ENCODE data around the gene AKAP6. TPM values are rescaled to one million over a fixed set of nuclear protein-coding genes. Genes with fewer than 3 reads are reported as not detected.

Gene AKAP6
- total and polyA plus RNA-seq, 2 of the 8 experiments (the other 6 are each of a cell fraction or from before 2014, with no cell fraction given): 0.09 to 0.89 TPM

DNA sequence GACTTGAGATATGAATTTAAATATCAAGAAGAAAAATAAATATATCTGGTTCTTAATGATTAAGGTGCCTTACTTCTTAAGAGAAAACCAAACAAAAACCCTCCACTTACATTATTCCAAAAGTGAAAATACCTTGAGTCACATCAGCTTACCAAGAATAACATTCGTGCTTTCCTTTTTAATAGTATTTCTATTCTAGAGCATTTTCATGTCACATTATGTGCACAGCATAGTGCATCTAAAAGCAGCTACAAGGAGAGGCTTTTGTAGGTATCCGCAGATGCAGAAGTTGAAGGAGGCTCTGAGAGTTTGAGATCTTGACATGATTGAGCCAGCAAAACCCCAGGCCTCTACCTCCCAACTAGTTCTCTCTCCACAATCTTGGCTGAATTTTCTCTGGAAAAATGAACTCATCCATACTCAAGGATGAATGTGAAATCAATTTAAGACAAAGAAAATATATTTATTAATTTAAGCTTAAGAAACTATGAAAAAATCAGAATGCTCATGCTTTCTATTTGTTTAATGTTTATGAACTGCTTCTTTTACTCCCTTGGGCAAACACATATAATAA lies 275.0 kb downstream of the AKAP6 start:
- Histone ChIP-seq H3K56ac (replicated peaks; ENCODE audit: insufficient read length, low read depth, low read length) (no peak overlapping the region), H4K8ac (ENCODE audit: extremely low read depth, insufficient read depth, low read length) (no peak overlapping the region), H2BK15ac (ENCODE audit: low read length) (no peak overlapping the region), H3K79me2 (ENCODE audit: control insufficient read depth in 1 of 2, insufficient read depth in 2 of 2, low read length in 2 of 2) (no peaks in the 10 kb centered on the region), H3K9me3 (ENCODE audit: insufficient read depth in 2 of 2, low read depth in 1 of 2, low read length in 1 of 2) (no peaks in the 10 kb centered on the region), H3K4me2 (ENCODE audit: insufficient read depth in 1 of 2, low read depth in 2 of 2, low read length in 2 of 2) (no peak overlapping the region), H4K5ac (ENCODE audit: insufficient read length, low read depth, low read length) (no peak overlapping the region), H3K79me1 (ENCODE audit: low read depth, low read length) (no peaks in the 10 kb centered on the region), H2BK12ac (ENCODE audit: low read depth, low read length) (no peak overlapping the region), H3K36me3 (ENCODE audit: control insufficient read depth in 2 of 4, insufficient read depth in 4 of 4, low read length in 3 of 4) (no peaks in the 10 kb centered on the region), H2AFZ (ENCODE audit: low read length) (no peak overlapping the region), H2BK5ac (ENCODE audit: low read depth, low read length) (no peak overlapping the region), H3K4me1 (replicated peaks in 1 of 4; ENCODE audit: control insufficient read depth in 3 of 4, insufficient read depth in 4 of 4, low read length in 3 of 4) (no peaks in the 10 kb centered on the region), H3K23ac (ENCODE audit: insufficient read length) (no peak overlapping the region), H4K20me1 (replicated peaks in 1 of 2; ENCODE audit: control insufficient read depth in 1 of 2, insufficient read depth in 2 of 2, low read length in 2 of 2) (no peaks in the 10 kb centered on the region), H3K9ac (replicated peaks in 1 of 4; ENCODE audit: extremely low read depth in 1 of 4, low read depth in 3 of 4, low read length in 3 of 4) (no peak overlapping the region), H3K18ac (ENCODE audit: extremely low read depth, low read length) (no peak overlapping the region), H2BK20ac (ENCODE audit: low read length) (no peak overlapping the region), H2AK5ac (ENCODE audit: low read depth, low read length) (no peak overlapping the region), H3K14ac (ENCODE audit: insufficient read length) (no peak overlapping the region), H3K4me3 (ENCODE audit: extremely low read depth in 1 of 4, insufficient read depth in 2 of 4, low read depth in 3 of 4, low read length in 4 of 4) (no peak overlapping the region), H3K27ac (ENCODE audit: low read depth, low read length) (no peak overlapping the region), H2BK120ac (replicated peaks; ENCODE audit: low read depth, low read length) (no peak overlapping the region), H3K4ac (replicated peaks; ENCODE audit: insufficient read length, low read depth, low read length) (no peak overlapping the region), H4K91ac (replicated peaks; ENCODE audit: insufficient read length, low read length) (no peak overlapping the region), H3K23me2 (ENCODE audit: low read depth, low read length) (no peaks in the 10 kb centered on the region; the same call in 1 of the 2 replicates), H3K27me3 (replicated peaks in 1 of 4; ENCODE audit: control insufficient read depth in 3 of 4, extremely low read depth in 1 of 4, insufficient read depth in 3 of 4, low read length in 3 of 4) (no peaks in the 10 kb centered on the region)
- no peak for DNase-seq (ENCODE audit: low read depth in 1 of 2, low spot score in 2 of 2)
- CTCF ChIA-PET (ENCODE audit: partially characterized antibody): interaction anchor here (1.0 to 1.4 kb wide), 2 partner anchors 15 to 16 kb away, joined by 3 read pairs; no protein-coding TSS in a partner anchor
- FAIRE-seq: no peak
- POLR2A ChIA-PET (ENCODE audit: partially characterized antibody): no interaction called here
- WGBS, 2 experiments (ENCODE audit: extremely low coverage in 1 of 2, insufficient coverage in 1 of 2, insufficient read length in 1 of 2, insufficient replicate concordance in 2 of 2, low coverage in 1 of 2, low lambda C conversion rate in 2 of 2, missing lambda C conversion rate in 1 of 2): 86% methylated on average over 2 of the region's 2 CpGs; no CpG with 5 or more reads in 1 of the 2 experiments
- no peak for TF ChIP-seq POLR2AphosphoS5 (IDR thresholded peaks at IDR 0.05; ENCODE audit: low read depth, low read length)
- no peak for TF ChIP-seq CREB1 (IDR thresholded peaks at IDR 0.05)
- TF ChIP-seq FOSL1 (IDR thresholded peaks at IDR 0.05; ENCODE audit: insufficient read depth, low read depth, low read length): no peak
- TF ChIP-seq RXRA (IDR thresholded peaks at IDR 0.05; ENCODE audit: insufficient read depth, low read depth, low read length): no peak
- no peak for TF ChIP-seq RAD21 (IDR thresholded peaks at IDR 0.05 in 1 of 2, conservative IDR thresholded peaks at IDR 0.05 in 1 of 2; ENCODE audit: low read depth in 2 of 2, low read length in 2 of 2)
- TF ChIP-seq, protein P1, sequence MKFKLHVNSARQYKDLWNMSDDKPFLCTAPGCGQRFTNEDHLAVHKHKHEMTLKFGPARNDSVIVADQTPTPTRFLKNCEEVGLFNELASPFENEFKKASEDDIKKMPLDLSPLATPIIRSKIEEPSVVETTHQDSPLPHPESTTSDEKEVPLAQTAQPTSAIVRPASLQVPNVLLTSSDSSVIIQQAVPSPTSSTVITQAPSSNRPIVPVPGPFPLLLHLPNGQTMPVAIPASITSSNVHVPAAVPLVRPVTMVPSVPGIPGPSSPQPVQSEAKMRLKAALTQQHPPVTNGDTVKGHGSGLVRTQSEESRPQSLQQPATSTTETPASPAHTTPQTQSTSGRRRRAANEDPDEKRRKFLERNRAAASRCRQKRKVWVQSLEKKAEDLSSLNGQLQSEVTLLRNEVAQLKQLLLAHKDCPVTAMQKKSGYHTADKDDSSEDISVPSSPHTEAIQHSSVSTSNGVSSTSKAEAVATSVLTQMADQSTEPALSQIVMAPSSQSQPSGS (IDR thresholded peaks at IDR 0.05; ENCODE audit: low read length): no peak
- TF ChIP-seq TBP (IDR thresholded peaks at IDR 0.05; ENCODE audit: low read depth, low read length): no peak
- no peak for TF ChIP-seq JUND (IDR thresholded peaks at IDR 0.05; ENCODE audit: low read length)
- TF ChIP-seq, protein P2, sequence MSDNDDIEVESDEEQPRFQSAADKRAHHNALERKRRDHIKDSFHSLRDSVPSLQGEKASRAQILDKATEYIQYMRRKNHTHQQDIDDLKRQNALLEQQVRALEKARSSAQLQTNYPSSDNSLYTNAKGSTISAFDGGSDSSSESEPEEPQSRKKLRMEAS (IDR thresholded peaks at IDR 0.05): no peak
- TF ChIP-seq NANOG (IDR thresholded peaks at IDR 0.05; ENCODE audit: insufficient read depth, low read depth, low read length, poor library complexity, severe bottlenecking): no peak
- no peak for TF ChIP-seq HDAC6 (IDR thresholded peaks at IDR 0.05; ENCODE audit: low read depth, low read length)
- no peak for TF ChIP-seq POU5F1 (IDR thresholded peaks at IDR 0.05; ENCODE audit: low read depth, low read length)
